Activated T-helper 1 cell treated with anti-CD3 and anti-CD28 coated beads, Interleukin-12 subunit alpha, Interleukin-12 subunit beta, Interleukin-2, Interleukin-4 antibody, amounts not matched to agents 30 ng/mL and 10 ng/mL and 1 ng/mL, durations not matched to agents 14 hours and 24 hours and 36 hours (primary cell): ENCODE results near the gene EHMT1. TPM values are rescaled to one million over a fixed set of nuclear protein-coding genes. Genes with fewer than 3 reads are reported as not detected.
A peak's percentile ranks its signal among the peaks of the same experiment; 100 is the strongest.

ENCODE experiments used
- DNase-seq: peaks from one replicate; pipeline ENCODE4 v3.0.0; 2021; ENCODE audit warnings: low spot score
- H3K27ac Mint-ChIP-seq: one replicate; pipeline ENCODE4 v1.8.0; 2021; ENCODE audit warnings: mild to moderate bottlenecking, mixed read lengths
- H3K27me3 Mint-ChIP-seq: one replicate; pipeline ENCODE4 v1.8.0; 2022; ENCODE audit warnings: mild to moderate bottlenecking, moderate library complexity, mixed read lengths; ENCODE audit not compliant: insufficient read depth
- H3K36me3 Mint-ChIP-seq: one replicate; pipeline ENCODE4 v1.8.0; 2021; ENCODE audit warnings: low read depth, mixed read lengths
- H3K4me1 Mint-ChIP-seq: one replicate; pipeline ENCODE4 v1.8.0; 2021; ENCODE audit warnings: low read depth, mixed read lengths
- H3K4me3 Mint-ChIP-seq: one replicate; pipeline ENCODE4 v1.8.0; 2021; ENCODE audit warnings: mild to moderate bottlenecking, moderate library complexity, mixed read lengths
- H3K9me3 Mint-ChIP-seq: one replicate; pipeline ENCODE4 v1.8.0; 2021; ENCODE audit warnings: mixed read lengths
- intact Hi-C: fragments of 100-400 bp; cut with micrococcal nuclease; formaldehyde crosslinking; loops from one replicate; pipeline ENCODE4 v1.15.1; 2024
- total RNA-seq: library from RNA; stranded (reverse); gene quantifications from 2 replicates; pipeline ENCODE4 v1.2.3, GENCODE V29; 2022

Gene EHMT1
- total RNA-seq, 1 donor from 2014 or later, result 97.0 TPM

DNA sequence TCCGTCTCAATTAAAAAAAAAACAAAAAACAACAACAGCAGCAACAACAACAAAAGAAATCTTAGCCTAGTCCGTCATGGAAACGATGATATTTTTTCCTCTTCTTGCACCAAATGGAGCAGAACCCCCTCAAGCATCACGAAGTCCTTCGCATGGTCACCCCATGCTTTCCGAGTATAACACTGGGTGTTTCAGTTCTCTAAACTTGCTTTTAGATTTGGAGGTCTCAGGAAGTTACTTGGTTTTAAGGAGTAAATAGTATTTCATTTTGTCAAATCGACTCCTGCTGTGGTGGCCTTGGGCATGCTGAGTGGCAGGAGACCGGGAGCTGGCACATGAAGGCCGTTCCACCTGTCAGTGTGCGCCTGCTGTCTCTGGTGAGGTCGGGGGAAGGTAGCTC lies 140.3 kb downstream of the EHMT1 start:
- H3K27me3 Mint-ChIP-seq, result no peaks in the 10 kb centered on the region
- H3K9me3 Mint-ChIP-seq, result peaks cover 15% of the 10 kb centered on the region
- H3K27ac Mint-ChIP-seq, result peak overlapping the region; percentile 48
- intact Hi-C loops, result no loop called here
- DNase-seq, result no peak
- peaks cover 75% of the 10 kb centered on the region for H3K36me3 Mint-ChIP-seq
- peaks cover 43% of the 10 kb centered on the region for H3K4me1 Mint-ChIP-seq
- H3K4me3 Mint-ChIP-seq, result no peak overlapping the region

DNA sequence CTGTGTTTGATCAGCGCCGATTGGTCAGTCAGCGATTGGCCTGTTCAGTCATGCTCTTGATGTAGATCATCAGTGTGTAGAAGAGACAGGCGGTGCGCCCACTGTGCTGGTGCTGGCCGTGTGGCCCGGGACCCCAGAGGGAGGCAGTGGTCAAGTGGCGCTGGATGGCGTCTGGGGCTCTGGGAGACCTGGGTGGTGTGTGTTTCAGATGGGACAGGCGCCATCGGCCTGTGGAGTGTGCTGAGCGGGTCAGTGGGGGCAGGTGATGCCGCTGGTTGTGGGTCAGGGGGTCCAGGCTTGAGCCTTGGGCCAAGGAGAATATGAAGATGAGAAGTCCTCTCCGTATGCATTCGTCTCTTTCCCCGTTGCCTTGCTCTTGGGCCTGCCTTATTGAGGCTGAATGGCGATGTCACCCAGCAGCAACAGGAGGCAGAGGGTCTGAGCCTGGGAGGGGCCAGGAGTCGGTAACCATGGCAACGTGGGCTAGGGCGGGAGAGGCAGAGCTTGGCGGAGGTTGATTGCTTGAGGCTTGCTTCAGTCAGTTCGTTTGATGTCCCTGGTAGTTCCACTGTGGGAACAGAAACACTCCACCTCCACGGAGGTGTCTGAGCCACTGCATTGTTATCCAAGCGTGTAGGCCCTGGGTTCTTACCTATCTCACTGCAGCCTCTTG lies 141.0 kb downstream of the EHMT1 start:
- peaks cover 76% of the 10 kb centered on the region for H3K36me3 Mint-ChIP-seq
- peaks cover 15% of the 10 kb centered on the region for H3K9me3 Mint-ChIP-seq
- intact Hi-C loops, result no loop called here
- H3K27me3 Mint-ChIP-seq, result no peaks in the 10 kb centered on the region
- no peak for DNase-seq
- peaks cover 43% of the 10 kb centered on the region for H3K4me1 Mint-ChIP-seq
- H3K27ac Mint-ChIP-seq, result peak overlapping the region; percentile 76
- H3K4me3 Mint-ChIP-seq, result peak overlapping the region; percentile 33

DNA sequence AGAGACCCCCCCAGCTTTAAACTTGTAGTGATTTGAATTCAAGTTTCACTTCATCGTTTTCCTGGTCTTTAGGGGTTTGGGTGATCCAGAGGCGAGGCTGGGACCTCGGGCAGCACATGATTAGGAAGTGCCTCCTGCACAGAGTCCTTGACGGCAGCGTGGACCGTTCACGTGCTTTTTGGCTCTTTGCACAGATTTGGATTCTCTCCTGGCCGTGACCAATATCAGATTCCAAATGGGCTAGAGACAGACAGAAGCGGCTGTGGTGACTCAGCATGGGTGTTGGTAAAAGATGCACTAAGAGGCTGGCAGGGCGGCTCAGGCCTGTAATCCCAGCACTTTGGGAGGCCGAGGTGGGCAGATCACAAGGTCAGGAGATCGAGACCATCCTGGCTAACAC lies 141.6 kb downstream of the EHMT1 start:
- H3K36me3 Mint-ChIP-seq, result peaks cover 70% of the 10 kb centered on the region
- H3K4me1 Mint-ChIP-seq, result peaks cover 43% of the 10 kb centered on the region
- intact Hi-C loops, result no loop called here
- no peaks in the 10 kb centered on the region for H3K27me3 Mint-ChIP-seq
- H3K4me3 Mint-ChIP-seq, result peak overlapping the region; percentile 10
- peak overlapping the region; percentile 87 for H3K27ac Mint-ChIP-seq
- peaks cover 11% of the 10 kb centered on the region for H3K9me3 Mint-ChIP-seq
- DNase-seq, result no peak

DNA sequence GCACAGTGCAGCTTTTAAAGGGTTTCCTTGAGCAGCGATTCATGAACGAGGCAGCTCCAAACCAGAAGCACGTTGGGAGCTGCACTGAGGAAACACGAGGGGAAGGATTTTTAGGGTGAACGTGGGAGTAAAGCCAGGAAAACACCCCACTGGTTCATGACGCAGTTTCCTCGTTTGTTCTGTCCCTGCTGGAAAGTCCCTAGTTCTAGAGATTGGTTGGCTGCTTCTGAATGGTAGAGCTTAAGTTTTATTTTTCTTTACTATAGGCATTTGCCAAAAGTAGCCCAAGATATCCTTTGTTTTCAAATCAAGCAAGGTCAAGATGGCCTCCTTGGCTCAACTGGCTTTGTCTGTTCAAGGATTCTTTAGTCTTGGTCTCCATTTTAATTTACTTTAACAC lies 142.2 kb downstream of the EHMT1 start:
- intact Hi-C loops, result no loop called here
- Mint-ChIP-seq H3K27me3 (no peaks in the 10 kb centered on the region), H3K4me1 (peaks cover 43% of the 10 kb centered on the region), H3K4me3 (no peak overlapping the region), H3K27ac (peak overlapping the region; percentile 87), H3K9me3 (peaks cover 5% of the 10 kb centered on the region), H3K36me3 (peaks cover 67% of the 10 kb centered on the region)
- peak; percentile 19 for DNase-seq

DNA sequence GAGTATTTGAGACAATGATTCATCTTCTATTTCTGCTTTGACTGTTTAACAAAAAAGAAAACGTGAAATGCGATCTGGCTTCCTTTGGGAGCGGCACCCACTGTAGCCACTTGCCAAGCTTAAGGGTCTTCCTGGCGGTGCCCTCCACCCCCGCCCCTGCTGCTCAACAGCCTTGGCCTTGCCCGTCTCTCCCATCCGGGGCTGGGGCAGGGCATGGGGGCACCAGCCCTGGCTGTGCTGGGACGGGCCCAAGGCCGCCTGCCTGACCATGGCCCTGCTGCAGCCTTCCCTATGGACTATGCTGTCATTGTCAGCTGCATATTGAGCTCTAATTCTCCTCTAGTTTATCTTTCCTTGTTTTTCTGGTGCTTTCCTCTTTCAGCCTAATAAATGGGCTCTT lies 143.0 kb downstream of the EHMT1 start:
- DNase-seq, result no peak
- H3K27me3 Mint-ChIP-seq, result no peaks in the 10 kb centered on the region
- H3K4me3 Mint-ChIP-seq, result no peak overlapping the region
- peaks cover 36% of the 10 kb centered on the region for H3K4me1 Mint-ChIP-seq
- no peaks in the 10 kb centered on the region for H3K9me3 Mint-ChIP-seq
- intact Hi-C loops, result no loop called here
- peaks cover 59% of the 10 kb centered on the region for H3K36me3 Mint-ChIP-seq
- H3K27ac Mint-ChIP-seq, result peak overlapping the region; percentile 87

DNA sequence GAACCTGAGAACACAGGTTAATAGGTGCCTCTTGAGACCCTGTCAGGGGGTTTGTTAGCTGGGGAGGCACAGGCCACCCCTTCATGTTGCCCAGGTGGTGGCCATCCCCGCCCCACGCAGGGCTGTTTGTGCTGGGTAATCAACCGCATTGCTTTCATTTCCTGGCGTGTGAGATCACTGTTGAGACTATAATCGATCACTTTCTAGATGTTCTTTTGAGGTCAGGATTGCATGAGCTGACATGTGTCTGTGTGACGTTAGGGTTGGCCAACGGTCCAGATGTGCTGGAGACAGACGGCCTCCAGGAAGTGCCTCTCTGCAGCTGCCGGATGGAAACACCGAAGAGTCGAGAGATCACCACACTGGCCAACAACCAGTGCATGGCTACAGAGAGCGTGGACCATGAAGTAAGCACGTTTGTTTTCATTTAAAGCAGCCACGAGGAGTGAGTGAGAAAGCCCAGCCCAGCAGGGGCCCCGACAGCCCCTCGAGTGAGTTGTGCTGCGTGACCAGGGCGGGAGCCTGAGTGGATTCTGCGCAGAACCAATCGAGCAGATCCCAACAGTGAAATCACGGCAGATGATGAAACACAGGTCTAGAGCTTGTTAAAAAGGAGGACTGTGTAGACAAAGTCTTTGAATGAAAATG lies 143.7 kb downstream of the EHMT1 start:
- Mint-ChIP-seq H3K9me3 (no peaks in the 10 kb centered on the region), H3K36me3 (peaks cover 56% of the 10 kb centered on the region), H3K4me1 (peaks cover 29% of the 10 kb centered on the region), H3K27ac (peak overlapping the region; percentile 87), H3K4me3 (no peak overlapping the region), H3K27me3 (no peaks in the 10 kb centered on the region)
- DNase-seq, result no peak
- intact Hi-C loops, result no loop called here

DNA sequence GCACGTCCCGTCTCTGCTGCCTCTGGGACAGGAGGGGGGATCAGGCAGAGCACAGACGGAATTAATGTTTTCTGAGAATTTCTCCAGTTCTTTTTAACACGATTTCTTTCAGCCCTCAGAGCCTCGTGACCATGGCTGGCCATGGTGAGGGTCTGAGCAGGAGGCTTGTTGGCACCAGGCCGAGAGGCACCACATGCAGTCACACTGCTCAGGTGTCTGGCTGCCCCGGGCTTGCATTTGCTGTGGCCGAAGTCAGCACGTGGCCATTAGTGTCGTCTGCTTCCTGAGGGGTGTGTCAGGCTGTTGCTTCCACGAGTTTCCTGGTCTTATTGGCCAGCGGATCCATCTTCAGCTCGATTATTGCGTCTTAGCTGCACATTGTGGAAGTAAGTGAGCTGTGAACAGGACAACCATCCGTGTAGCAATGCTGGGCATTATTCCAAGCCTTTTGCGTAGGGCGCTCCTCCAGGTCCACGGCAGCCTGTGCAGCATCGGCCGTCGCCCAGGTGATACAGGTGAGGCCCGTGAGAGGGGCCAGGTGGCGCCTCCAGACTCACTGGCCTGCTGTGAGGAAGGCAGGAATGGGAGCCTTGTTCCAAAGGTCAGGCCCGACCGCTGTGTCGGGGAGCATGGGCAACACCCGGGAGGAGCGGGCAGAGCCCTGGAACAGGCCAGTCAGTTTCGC lies 144.6 kb downstream of the EHMT1 start:
- peaks cover 20% of the 10 kb centered on the region for H3K4me1 Mint-ChIP-seq
- no peak overlapping the region for H3K4me3 Mint-ChIP-seq
- no peaks in the 10 kb centered on the region for H3K27me3 Mint-ChIP-seq
- DNase-seq, result no peak
- peaks cover 53% of the 10 kb centered on the region for H3K36me3 Mint-ChIP-seq
- H3K27ac Mint-ChIP-seq, result no peak overlapping the region
- no peaks in the 10 kb centered on the region for H3K9me3 Mint-ChIP-seq
- intact Hi-C loops, result no loop called here

DNA sequence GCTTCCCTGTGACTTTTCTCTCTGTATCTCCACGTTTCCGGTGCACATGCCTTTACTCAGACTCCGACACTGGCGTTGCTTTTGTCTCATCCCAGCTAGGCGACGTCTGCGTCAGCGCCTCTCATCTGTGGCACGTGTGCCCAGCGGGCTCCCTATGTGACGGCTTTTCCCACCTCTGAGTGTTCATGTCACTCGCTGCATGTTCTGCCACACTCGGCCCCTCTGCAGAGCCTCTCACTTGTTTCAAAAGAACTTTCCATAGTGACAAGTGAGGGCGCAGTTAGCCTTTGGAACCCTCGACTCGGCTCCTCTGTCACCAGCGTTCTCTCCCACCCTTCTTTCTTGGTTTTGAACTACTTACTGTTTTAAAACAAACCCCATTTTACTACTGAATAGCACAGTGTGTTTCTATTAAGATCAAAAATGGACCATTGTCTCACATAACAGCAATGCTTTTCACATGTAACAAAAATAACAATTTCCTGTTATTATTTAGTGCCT lies 145.4 kb downstream of the EHMT1 start:
- Mint-ChIP-seq H3K27me3 (no peaks in the 10 kb centered on the region), H3K36me3 (peaks cover 47% of the 10 kb centered on the region), H3K27ac (peak overlapping the region; percentile 80), H3K4me1 (peaks cover 17% of the 10 kb centered on the region), H3K4me3 (no peak overlapping the region), H3K9me3 (no peaks in the 10 kb centered on the region)
- intact Hi-C loops, result no loop called here
- DNase-seq, result no peak

DNA sequence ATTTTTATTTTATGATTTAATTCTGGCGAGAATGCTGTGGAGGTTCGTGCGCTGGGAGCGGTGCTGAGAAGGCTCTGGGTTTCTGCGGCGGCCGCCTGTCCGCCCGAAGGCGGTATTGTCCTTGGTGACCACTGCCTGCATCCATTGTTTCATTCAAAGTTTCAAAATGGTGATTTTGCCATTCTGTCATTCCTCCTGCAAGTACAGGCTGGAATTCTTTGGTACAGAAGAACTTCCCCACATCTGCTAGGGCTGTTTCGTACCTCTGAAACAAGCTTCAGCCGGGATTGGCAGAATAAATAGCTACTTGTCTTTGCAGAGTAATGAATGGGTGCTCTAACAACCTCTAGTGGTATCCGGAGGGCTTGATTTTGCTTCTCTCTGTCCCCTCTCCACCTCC lies 146.2 kb downstream of the EHMT1 start:
- DNase-seq, result no peak
- Mint-ChIP-seq H3K36me3 (peaks cover 46% of the 10 kb centered on the region), H3K4me1 (peaks cover 10% of the 10 kb centered on the region), H3K27ac (no peak overlapping the region), H3K9me3 (peaks cover under 1% of the 10 kb centered on the region), H3K4me3 (no peak overlapping the region), H3K27me3 (no peaks in the 10 kb centered on the region)
- intact Hi-C loops, result no loop called here

DNA sequence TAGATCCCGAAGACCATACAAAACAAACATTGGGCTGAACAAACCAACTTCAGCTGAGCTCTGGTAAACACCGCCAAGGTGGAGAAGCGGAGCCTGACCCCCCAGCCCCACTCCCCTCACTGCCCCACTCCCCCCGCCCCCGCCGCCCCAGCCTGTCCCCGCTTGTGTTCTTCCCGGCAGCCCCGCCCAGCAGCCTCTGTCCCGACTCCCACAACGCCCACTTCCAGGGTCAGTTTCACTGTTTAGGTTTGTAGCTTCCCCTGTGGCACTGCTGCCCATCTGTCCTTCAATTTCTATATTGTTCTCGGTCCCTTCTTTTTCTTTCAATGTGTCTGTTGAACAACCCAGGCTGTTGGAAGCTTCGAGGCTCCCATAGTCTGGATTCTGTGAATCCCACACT lies 146.7 kb downstream of the EHMT1 start:
- Mint-ChIP-seq H3K36me3 (peaks cover 49% of the 10 kb centered on the region), H3K4me1 (peaks cover 10% of the 10 kb centered on the region), H3K27ac (no peak overlapping the region), H3K27me3 (no peaks in the 10 kb centered on the region), H3K4me3 (no peak overlapping the region), H3K9me3 (peaks cover 5% of the 10 kb centered on the region)
- DNase-seq, result no peak
- intact Hi-C loops, result no loop called here

DNA sequence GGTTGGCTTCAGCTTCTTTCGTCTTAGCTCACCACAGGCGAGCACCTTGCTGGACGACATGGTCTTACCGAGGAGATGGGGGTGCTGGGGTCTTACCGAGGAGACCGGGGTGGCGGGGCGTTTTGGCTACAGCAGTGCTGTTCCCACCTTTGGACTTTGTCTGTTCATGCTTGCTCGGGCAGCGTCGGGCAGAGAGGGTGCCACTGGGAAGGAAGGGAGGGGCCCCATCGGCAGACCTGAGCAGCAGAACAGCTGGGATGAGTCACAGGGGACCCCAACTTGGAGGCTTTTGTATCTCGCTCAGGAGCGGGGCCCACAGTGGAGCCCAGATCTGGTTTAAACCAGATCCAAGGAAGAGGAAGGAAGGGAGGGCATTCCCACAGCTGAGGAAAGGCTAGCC lies 152.8 kb downstream of the EHMT1 start:
- DNase-seq, result no peak
- Mint-ChIP-seq H3K4me3 (no peak overlapping the region), H3K4me1 (no peaks in the 10 kb centered on the region), H3K27ac (no peak overlapping the region), H3K9me3 (peaks cover 5% of the 10 kb centered on the region), H3K27me3 (no peaks in the 10 kb centered on the region), H3K36me3 (peaks cover 33% of the 10 kb centered on the region)
- intact Hi-C loops, result no loop called here

DNA sequence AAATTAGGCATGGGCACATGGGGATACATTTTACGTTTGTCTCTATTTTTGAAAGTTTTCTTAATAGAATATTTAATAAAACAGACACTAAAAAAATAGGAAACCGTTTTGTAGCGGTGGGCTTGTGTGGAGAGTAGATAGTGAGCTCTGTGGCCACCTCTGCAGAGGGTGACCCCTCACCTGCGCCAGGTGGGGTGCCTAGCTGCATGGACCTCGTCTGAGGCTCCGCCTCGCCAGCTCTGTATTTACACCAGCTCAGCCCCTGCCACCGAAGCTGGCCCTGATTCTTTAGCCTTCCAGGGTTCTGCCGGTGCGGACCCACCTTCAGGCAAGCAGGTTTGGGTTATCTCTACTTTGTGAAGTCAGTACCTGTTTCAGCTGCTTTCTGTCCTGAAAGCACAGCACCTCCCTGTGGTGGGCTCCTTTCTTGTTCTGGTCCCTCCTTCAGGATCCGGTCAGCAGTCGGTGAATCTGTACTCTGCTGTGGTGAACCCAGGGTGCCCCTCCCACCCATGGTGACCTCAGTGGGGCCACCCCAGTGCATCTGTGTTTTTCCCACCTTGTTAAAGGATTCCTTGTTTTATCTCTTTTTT lies 153.6 kb downstream of the EHMT1 start:
- DNase-seq, result no peak
- Mint-ChIP-seq H3K27me3 (no peaks in the 10 kb centered on the region), H3K36me3 (peaks cover 39% of the 10 kb centered on the region), H3K27ac (no peak overlapping the region), H3K4me3 (no peak overlapping the region), H3K9me3 (peaks cover 5% of the 10 kb centered on the region), H3K4me1 (no peaks in the 10 kb centered on the region)
- intact Hi-C loops, result loop anchor here (1.0 kb wide), 1 partner anchor 100 kb away; no protein-coding TSS in a partner anchor
